Measurements from ENCODE around the gene REEP6. TPM values are rescaled to one million over a fixed set of nuclear protein-coding genes. Genes with fewer than 3 reads are reported as not detected.

The REEP6 gene
- polyA plus RNA-seq, 4 donors = 167 to 363 (median 244) TPM

GRCh38 chr19:1447944-1448343 lies 43.0 kb upstream of the REEP6 start:
- FAIRE-seq (no peak), DNase-seq (no peak)
- no peaks in the 10 kb centered on the region for H3K9me3 ChIP-seq (ENCODE audit: control insufficient read depth in 2 of 2, insufficient read depth in 1 of 2, low read depth in 1 of 2, low read length in 1 of 2)
- peaks cover 22 to 75% (median 49%) of the 10 kb centered on the region in 3 donors for H3K27me3 ChIP-seq (ENCODE audit: control insufficient read depth in 3 of 3, insufficient read depth in 3 of 3, low read length in 3 of 3)
- peaks cover 0 to 6% (median 0%) of the 10 kb centered on the region in 3 donors for H3K36me3 ChIP-seq (ENCODE audit: control insufficient read depth in 3 of 3, insufficient read depth in 2 of 3, low read depth in 1 of 3, low read length in 3 of 3)
- H3K4me1 ChIP-seq (ENCODE audit: control insufficient read depth in 3 of 3, insufficient read depth in 2 of 3, low read depth in 1 of 3, low read length in 2 of 3) = peaks cover 0 to 21% (median 2%) of the 10 kb centered on the region in 3 donors
- H3K4me3 ChIP-seq (ENCODE audit: low read depth in 1 of 3, low read length in 3 of 3) = no peak overlapping the region
- WGBS, 3 donors = 66 to 80% (median 77%) methylated on average over 9 of the region's 9 CpGs
- H3K27ac ChIP-seq (ENCODE audit: low read depth in 1 of 3, low read length in 2 of 3) = no peak overlapping the region

GRCh38 chr19:1449467-1450442 lies 41.2 kb upstream of the REEP6 start, which contains the start of gene APC2:
TSS of gene APC2 (plus strand) at chr19:1450121. CDS start at chr19:1453002, 2,881 bp downstream.
- H3K27me3 ChIP-seq (ENCODE audit: control insufficient read depth in 3 of 3, insufficient read depth in 3 of 3, low read length in 3 of 3) = peaks cover 22 to 92% (median 54%) of the 10 kb centered on the region in 3 donors
- H3K27ac ChIP-seq (ENCODE audit: low read depth in 1 of 3, low read length in 2 of 3) = no peak within 1 kb of the TSS
- WGBS, 3 donors = 2 to 5% (median 4%) methylated on average over 44 to 74 of the region's 74 CpGs
- DNase-seq = no peak
- H3K4me1 ChIP-seq (ENCODE audit: control insufficient read depth in 3 of 3, insufficient read depth in 2 of 3, low read depth in 1 of 3, low read length in 2 of 3) = peaks cover 0 to 12% (median 2%) of the 10 kb centered on the region in 3 donors
- FAIRE-seq = no peak
- H3K36me3 ChIP-seq (ENCODE audit: control insufficient read depth in 3 of 3, insufficient read depth in 2 of 3, low read depth in 1 of 3, low read length in 3 of 3) = no peaks in the 10 kb centered on the region
- no peaks in the 10 kb centered on the region for H3K9me3 ChIP-seq (ENCODE audit: control insufficient read depth in 2 of 2, insufficient read depth in 1 of 2, low read depth in 1 of 2, low read length in 1 of 2)
- no peak within 1 kb of the TSS for H3K4me3 ChIP-seq (ENCODE audit: low read depth in 1 of 3, low read length in 3 of 3)

- Histone ChIP-seq H3K36me3 (ENCODE audit: control insufficient read depth in 3 of 3, insufficient read depth in 2 of 3, low read depth in 1 of 3, low read length in 3 of 3) (no peaks in the 10 kb centered on the region), H3K4me3 (ENCODE audit: low read depth in 1 of 3, low read length in 3 of 3) (no peak overlapping the region), H3K4me1 (ENCODE audit: control insufficient read depth in 3 of 3, insufficient read depth in 2 of 3, low read depth in 1 of 3, low read length in 2 of 3) (peaks cover 0 to 8% (median 0%) of the 10 kb centered on the region in 3 donors), H3K9me3 (ENCODE audit: control insufficient read depth in 2 of 2, insufficient read depth in 1 of 2, low read depth in 1 of 2, low read length in 1 of 2) (no peaks in the 10 kb centered on the region), H3K27ac (ENCODE audit: low read depth in 1 of 3, low read length in 2 of 3) (no peak overlapping the region), H3K27me3 (ENCODE audit: control insufficient read depth in 3 of 3, insufficient read depth in 3 of 3, low read length in 3 of 3) (peaks cover 22 to 95% (median 54%) of the 10 kb centered on the region in 3 donors)
- 47 to 56% (median 52%) methylated on average over 19 to 22 of the region's 22 CpGs for WGBS, 3 donors
- FAIRE-seq = no peak
- DNase-seq = no peak
These were observed 39.9 kb upstream of the REEP6 start for GRCh38 chr19:1450735-1451731.

- Histone ChIP-seq H3K27ac (ENCODE audit: low read depth in 1 of 3, low read length in 2 of 3) (no peak overlapping the region), H3K27me3 (ENCODE audit: control insufficient read depth in 3 of 3, insufficient read depth in 3 of 3, low read length in 3 of 3) (peaks cover 30 to 94% (median 52%) of the 10 kb centered on the region in 3 donors), H3K9me3 (ENCODE audit: control insufficient read depth in 2 of 2, insufficient read depth in 1 of 2, low read depth in 1 of 2, low read length in 1 of 2) (no peaks in the 10 kb centered on the region), H3K4me1 (ENCODE audit: control insufficient read depth in 3 of 3, insufficient read depth in 2 of 3, low read depth in 1 of 3, low read length in 2 of 3) (peaks cover 0 to 11% (median 0%) of the 10 kb centered on the region in 3 donors), H3K4me3 (ENCODE audit: low read depth in 1 of 3, low read length in 3 of 3) (no peak overlapping the region), H3K36me3 (ENCODE audit: control insufficient read depth in 3 of 3, insufficient read depth in 2 of 3, low read depth in 1 of 3, low read length in 3 of 3) (no peaks in the 10 kb centered on the region)
- FAIRE-seq = no peak
- 30 to 40% (median 31%) methylated on average over 31 to 39 of the region's 39 CpGs for WGBS, 3 donors
- DNase-seq = no peak
These were observed 38.8 kb upstream of the REEP6 start for GRCh38 chr19:1451916-1452801.

GRCh38 chr19:1452802-1453524 lies 38.0 kb upstream of the REEP6 start:
- Histone ChIP-seq H3K27me3 (ENCODE audit: control insufficient read depth in 3 of 3, insufficient read depth in 3 of 3, low read length in 3 of 3) (peaks cover 30 to 94% (median 44%) of the 10 kb centered on the region in 3 donors), H3K27ac (ENCODE audit: low read depth in 1 of 3, low read length in 2 of 3) (no peak overlapping the region), H3K9me3 (ENCODE audit: control insufficient read depth in 2 of 2, insufficient read depth in 1 of 2, low read depth in 1 of 2, low read length in 1 of 2) (no peaks in the 10 kb centered on the region), H3K4me3 (ENCODE audit: low read depth in 1 of 3, low read length in 3 of 3) (no peak overlapping the region), H3K36me3 (ENCODE audit: control insufficient read depth in 3 of 3, insufficient read depth in 2 of 3, low read depth in 1 of 3, low read length in 3 of 3) (no peaks in the 10 kb centered on the region), H3K4me1 (ENCODE audit: control insufficient read depth in 3 of 3, insufficient read depth in 2 of 3, low read depth in 1 of 3, low read length in 2 of 3) (peaks cover 0 to 11% (median 0%) of the 10 kb centered on the region in 3 donors)
- DNase-seq (no peak), FAIRE-seq (no peak)
- WGBS, 3 donors = 25 to 60% (median 40%) methylated on average over 21 to 30 of the region's 30 CpGs

GRCh38 chr19:1453525-1454364 lies 37.2 kb upstream of the REEP6 start:
- no peak for DNase-seq
- Histone ChIP-seq H3K4me3 (ENCODE audit: low read depth in 1 of 3, low read length in 3 of 3) (no peak overlapping the region), H3K36me3 (ENCODE audit: control insufficient read depth in 3 of 3, insufficient read depth in 2 of 3, low read depth in 1 of 3, low read length in 3 of 3) (no peaks in the 10 kb centered on the region), H3K9me3 (ENCODE audit: control insufficient read depth in 2 of 2, insufficient read depth in 1 of 2, low read depth in 1 of 2, low read length in 1 of 2) (no peaks in the 10 kb centered on the region), H3K4me1 (ENCODE audit: control insufficient read depth in 3 of 3, insufficient read depth in 2 of 3, low read depth in 1 of 3, low read length in 2 of 3) (peaks cover 0 to 11% (median 0%) of the 10 kb centered on the region in 3 donors), H3K27me3 (ENCODE audit: control insufficient read depth in 3 of 3, insufficient read depth in 3 of 3, low read length in 3 of 3) (peaks cover 30 to 95% (median 42%) of the 10 kb centered on the region in 3 donors), H3K27ac (ENCODE audit: low read depth in 1 of 3, low read length in 2 of 3) (no peak overlapping the region)
- WGBS, 3 donors = 7 to 29% (median 15%) methylated on average over 23 to 33 of the region's 33 CpGs
- no peak for FAIRE-seq
